Brain microvascular endothelial cell (primary cell): ENCODE data around the gene WLS.

Source experiments
- DNase-seq: peaks from one replicate; pipeline ENCODE4 v3.0.0-alpha.2; 2020
- H3K27ac ChIP-seq: fragments of 250-450 bp; sonication (Bioruptor Pico); 2 replicates; pipeline ENCODE4 v1.5.1; 2020; ENCODE audit warnings: mild to moderate bottlenecking, moderate library complexity
- H3K27me3 ChIP-seq: fragments of 250-450 bp; sonication (Bioruptor Pico); replicated peaks from 2 replicates; pipeline ENCODE4 v1.5.1; 2020; ENCODE audit warnings: mild to moderate bottlenecking
- H3K36me3 ChIP-seq: fragments of 250-450 bp; sonication (Bioruptor Pico); replicated peaks from 2 replicates; pipeline ENCODE4 v1.5.1; 2020; ENCODE audit warnings: mild to moderate bottlenecking
- H3K4me3 ChIP-seq: 2 replicates; pipeline ENCODE4 v1.5.1; 2011; ENCODE audit warnings: low read depth, mild to moderate bottlenecking, control low read depth, low read length, moderate library complexity
- in situ Hi-C: cut with HindIII; loops from 2 replicates; pipeline ENCODE4 v1.10.0; 2017; ENCODE audit warnings: low sequenced_read_pairs, low pct_ligation_motif_present
- TF ChIP-seq, protein P1 (sequence below): IDR thresholded peaks from 2 replicates; pipeline ENCODE4 v1.5.1; 2011; ENCODE audit warnings: low read depth, mild to moderate bottlenecking, moderate library complexity, low read length, control low read depth, inconsistent platforms; ENCODE audit errors: missing control alignments

WLS gene

DNA sequence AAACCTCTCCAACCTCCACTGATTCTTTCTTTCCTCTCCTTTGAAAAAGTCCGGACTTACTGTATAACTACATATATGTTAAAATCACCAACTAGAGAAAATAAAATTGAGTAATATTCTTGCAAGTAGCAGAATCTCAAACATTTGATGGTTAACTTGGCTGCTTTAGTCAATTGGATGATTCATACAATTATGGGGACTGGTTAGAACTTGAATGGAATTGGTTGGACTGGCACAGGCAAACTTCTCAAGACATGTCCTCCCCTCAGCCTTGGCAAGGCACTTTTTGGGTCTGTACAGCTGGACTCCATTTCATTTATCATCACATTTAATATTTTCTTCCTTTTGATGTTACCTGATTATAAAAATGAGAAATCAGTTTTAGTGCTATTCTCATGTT, 6.5 kb downstream of the WLS start:
- H3K27ac ChIP-seq: no peak overlapping the region
- H3K4me3 ChIP-seq: no peak overlapping the region
- H3K36me3 ChIP-seq: no peaks in the 10 kb centered on the region
- in situ Hi-C loops: loop anchor here (25.0 kb wide), 1 partner anchor 88 kb away; no protein-coding TSS in a partner anchor
- DNase-seq: no peak
- H3K27me3 ChIP-seq: no peaks in the 10 kb centered on the region
- TF ChIP-seq, protein P1, sequence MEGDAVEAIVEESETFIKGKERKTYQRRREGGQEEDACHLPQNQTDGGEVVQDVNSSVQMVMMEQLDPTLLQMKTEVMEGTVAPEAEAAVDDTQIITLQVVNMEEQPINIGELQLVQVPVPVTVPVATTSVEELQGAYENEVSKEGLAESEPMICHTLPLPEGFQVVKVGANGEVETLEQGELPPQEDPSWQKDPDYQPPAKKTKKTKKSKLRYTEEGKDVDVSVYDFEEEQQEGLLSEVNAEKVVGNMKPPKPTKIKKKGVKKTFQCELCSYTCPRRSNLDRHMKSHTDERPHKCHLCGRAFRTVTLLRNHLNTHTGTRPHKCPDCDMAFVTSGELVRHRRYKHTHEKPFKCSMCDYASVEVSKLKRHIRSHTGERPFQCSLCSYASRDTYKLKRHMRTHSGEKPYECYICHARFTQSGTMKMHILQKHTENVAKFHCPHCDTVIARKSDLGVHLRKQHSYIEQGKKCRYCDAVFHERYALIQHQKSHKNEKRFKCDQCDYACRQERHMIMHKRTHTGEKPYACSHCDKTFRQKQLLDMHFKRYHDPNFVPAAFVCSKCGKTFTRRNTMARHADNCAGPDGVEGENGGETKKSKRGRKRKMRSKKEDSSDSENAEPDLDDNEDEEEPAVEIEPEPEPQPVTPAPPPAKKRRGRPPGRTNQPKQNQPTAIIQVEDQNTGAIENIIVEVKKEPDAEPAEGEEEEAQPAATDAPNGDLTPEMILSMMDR: no peak

DNA sequence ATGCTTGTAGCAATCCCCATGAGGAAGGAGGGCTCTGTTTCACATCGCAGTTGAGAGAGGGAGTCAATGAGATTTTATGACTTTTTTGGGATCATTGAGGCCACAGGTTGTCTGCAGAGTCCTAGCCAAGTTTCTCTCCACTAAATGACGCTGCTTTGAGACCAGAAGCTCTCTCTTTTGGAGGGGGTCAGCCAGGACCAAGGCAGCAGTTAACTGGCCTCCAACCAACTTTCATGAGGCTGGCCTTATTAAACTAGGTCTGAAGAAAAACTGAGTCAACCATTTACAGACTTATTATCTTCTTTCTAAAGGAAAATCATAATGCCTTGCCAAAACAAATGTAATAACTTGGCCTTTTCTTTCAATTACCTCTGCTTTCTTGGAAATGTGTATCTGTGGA, 8.6 kb downstream of the WLS start:
- H3K27ac ChIP-seq: no peak overlapping the region
- TF ChIP-seq, protein P1: no peak
- in situ Hi-C loops: no loop called here
- DNase-seq: no peak
- H3K27me3 ChIP-seq: no peaks in the 10 kb centered on the region
- no peak overlapping the region for H3K4me3 ChIP-seq
- H3K36me3 ChIP-seq: no peaks in the 10 kb centered on the region

DNA sequence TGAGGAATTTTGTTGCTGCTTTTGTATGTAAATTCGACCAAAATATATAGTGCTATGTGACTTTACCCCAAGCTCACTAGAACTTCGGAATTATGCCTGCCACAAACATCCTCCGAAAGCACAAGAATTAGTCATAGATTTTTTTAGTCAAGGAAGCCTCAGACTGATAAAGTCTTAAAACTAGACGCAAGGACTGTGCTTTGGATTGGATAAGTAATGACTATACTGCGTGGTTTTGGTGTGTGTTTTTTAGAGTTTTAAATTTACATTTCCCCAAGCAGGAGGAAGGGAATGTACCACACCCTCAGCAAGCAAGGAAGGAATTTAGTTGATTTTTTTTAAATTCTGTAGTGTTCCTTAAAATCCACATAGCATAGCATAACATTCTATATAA, 10.3 kb downstream of the WLS start:
- H3K27ac ChIP-seq: no peak overlapping the region
- no peaks in the 10 kb centered on the region for H3K36me3 ChIP-seq
- peak; percentile 56 for DNase-seq
- in situ Hi-C loops: no loop called here
- H3K4me3 ChIP-seq: no peak overlapping the region
- H3K27me3 ChIP-seq: no peaks in the 10 kb centered on the region
- TF ChIP-seq, protein P1: no peak

- TF ChIP-seq, protein P1: no peak
- in situ Hi-C loops: no loop called here
- Histone ChIP-seq H3K4me3 (no peak overlapping the region), H3K27ac (no peak overlapping the region), H3K27me3 (no peaks in the 10 kb centered on the region), H3K36me3 (no peaks in the 10 kb centered on the region)
- no peak for DNase-seq
These were observed 11.0 kb downstream of the WLS start for GRCh38 chr1:68221001-68221979.

- Histone ChIP-seq H3K4me3 (no peak overlapping the region), H3K36me3 (no peaks in the 10 kb centered on the region), H3K27ac (no peak overlapping the region), H3K27me3 (no peaks in the 10 kb centered on the region)
- TF ChIP-seq, protein P1: no peak
- DNase-seq: no peak
- in situ Hi-C loops: no loop called here
These were observed 11.9 kb downstream of the WLS start for GRCh38 chr1:68220420-68220819.
